ENCODE results near the gene GBA2.

GBA2 gene

DNA sequence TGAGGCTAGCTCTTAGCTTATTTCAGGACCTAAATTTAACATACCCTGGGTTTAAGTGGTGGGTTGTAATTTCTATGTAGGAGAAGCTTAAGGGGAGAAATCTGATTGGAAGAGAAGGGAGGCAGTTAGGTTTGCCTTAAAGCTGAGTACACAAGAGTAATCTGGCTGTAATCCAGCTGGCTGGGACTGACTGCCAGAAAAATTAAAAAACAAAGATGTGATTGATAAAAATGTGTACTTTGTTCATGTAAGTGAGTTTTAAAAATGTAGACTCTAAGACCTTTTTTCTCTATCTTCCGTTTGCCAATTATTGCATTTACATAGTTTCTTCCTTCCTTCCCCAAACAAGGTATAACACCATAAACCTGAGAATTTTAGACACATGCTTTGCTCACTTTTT, 22.5 kb upstream of the GBA2 start:
- Mint-ChIP-seq H3K27ac (no peak overlapping the region), H3K36me3 (ENCODE audit: low read depth) (no peaks in the 10 kb centered on the region), H3K4me1 (peaks cover 23% of the 10 kb centered on the region), H3K27me3 (ENCODE audit: low read depth, poor library complexity) (no peaks in the 10 kb centered on the region), H3K9me3 (no peaks in the 10 kb centered on the region), H3K4me3 (no peak overlapping the region)
- no peak for TF ChIP-seq CTCF (IDR thresholded peaks at IDR 0.05)
- DNase-seq: no peak

- no peak for TF ChIP-seq CTCF (IDR thresholded peaks at IDR 0.05)
- no peak overlapping the region for H3K27ac Mint-ChIP-seq
Observed at GRCh38 chr9:35771075-35771433, 22.0 kb upstream of the GBA2 start.

GRCh38 chr9:35769763-35770162, 20.7 kb upstream of the GBA2 start:
- no peak overlapping the region for H3K27ac Mint-ChIP-seq
- no peak overlapping the region for H3K4me3 Mint-ChIP-seq
- no peaks in the 10 kb centered on the region for H3K36me3 Mint-ChIP-seq (ENCODE audit: low read depth)
- DNase-seq: no peak
- TF ChIP-seq CTCF (IDR thresholded peaks at IDR 0.05): no peak
- no peaks in the 10 kb centered on the region for H3K9me3 Mint-ChIP-seq
- H3K4me1 Mint-ChIP-seq: peaks cover 7% of the 10 kb centered on the region
- H3K27me3 Mint-ChIP-seq (ENCODE audit: low read depth, poor library complexity): no peaks in the 10 kb centered on the region

More at GRCh38 chr9:35771075-35771433, 22.0 kb upstream of the GBA2 start:
- H3K9me3 Mint-ChIP-seq: no peaks in the 10 kb centered on the region
- no peaks in the 10 kb centered on the region for H3K36me3 Mint-ChIP-seq (ENCODE audit: low read depth)
- DNase-seq: no peak
- H3K4me3 Mint-ChIP-seq: no peak overlapping the region
- H3K27me3 Mint-ChIP-seq (ENCODE audit: low read depth, poor library complexity): no peaks in the 10 kb centered on the region
- H3K4me1 Mint-ChIP-seq: peaks cover 20% of the 10 kb centered on the region

GRCh38 chr9:35767458-35767857, 18.4 kb upstream of the GBA2 start:
- H3K9me3 Mint-ChIP-seq: no peaks in the 10 kb centered on the region
- H3K27me3 Mint-ChIP-seq (ENCODE audit: low read depth, poor library complexity): peaks cover 4% of the 10 kb centered on the region
- H3K4me1 Mint-ChIP-seq: no peaks in the 10 kb centered on the region
- no peak overlapping the region for H3K27ac Mint-ChIP-seq
- no peak for TF ChIP-seq CTCF (IDR thresholded peaks at IDR 0.05)
- no peak for DNase-seq
- H3K4me3 Mint-ChIP-seq: no peak overlapping the region
- peaks cover 9% of the 10 kb centered on the region for H3K36me3 Mint-ChIP-seq (ENCODE audit: low read depth)

DNA sequence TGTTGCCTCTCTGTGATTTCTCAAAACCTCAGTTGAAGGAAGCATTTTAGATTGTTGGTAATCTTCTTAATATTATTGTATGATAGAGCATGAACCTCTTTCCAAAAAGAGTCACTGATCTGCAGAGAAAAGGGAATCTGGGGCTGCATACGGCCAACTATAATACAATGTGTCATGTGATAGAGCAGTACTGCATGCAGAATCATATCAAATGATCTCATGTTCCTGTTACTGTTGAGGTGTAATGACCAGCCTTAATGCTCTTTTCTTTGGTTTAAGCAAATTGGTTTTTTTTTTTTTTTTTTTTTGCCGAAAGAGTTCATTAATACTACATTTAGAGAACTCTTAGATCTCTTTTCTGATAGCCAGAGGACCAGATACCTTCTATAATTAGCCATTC, 18.0 kb upstream of the GBA2 start:
- Mint-ChIP-seq H3K9me3 (no peaks in the 10 kb centered on the region), H3K36me3 (ENCODE audit: low read depth) (peaks cover 9% of the 10 kb centered on the region), H3K27me3 (ENCODE audit: low read depth, poor library complexity) (peaks cover 4% of the 10 kb centered on the region), H3K4me3 (no peak overlapping the region), H3K27ac (no peak overlapping the region), H3K4me1 (no peaks in the 10 kb centered on the region)
- DNase-seq: no peak
- no peak for TF ChIP-seq CTCF (IDR thresholded peaks at IDR 0.05)

DNA sequence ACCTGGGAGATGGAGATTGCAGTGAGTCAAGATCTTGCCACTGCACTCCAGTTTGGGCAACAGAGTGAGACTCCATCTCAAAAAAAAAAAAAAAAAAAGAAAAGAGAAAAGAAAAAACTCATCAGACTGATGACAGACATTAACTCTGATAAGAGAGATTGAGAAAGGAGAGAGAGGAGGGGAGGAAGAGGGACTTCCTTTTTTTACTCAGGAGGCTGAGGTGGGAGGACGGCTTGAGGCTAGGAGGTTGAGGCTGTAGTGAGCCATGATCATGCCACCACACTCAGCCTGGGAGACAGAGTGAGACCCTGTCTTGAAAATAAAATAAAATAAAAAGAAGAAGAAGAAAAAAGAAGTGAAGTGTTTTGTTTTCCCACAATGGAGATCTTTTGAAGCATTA, 14.8 kb upstream of the GBA2 start:
- peaks cover 9% of the 10 kb centered on the region for H3K36me3 Mint-ChIP-seq (ENCODE audit: low read depth)
- no peaks in the 10 kb centered on the region for H3K9me3 Mint-ChIP-seq
- H3K4me3 Mint-ChIP-seq: no peak overlapping the region
- no peak for TF ChIP-seq CTCF (IDR thresholded peaks at IDR 0.05)
- H3K27ac Mint-ChIP-seq: no peak overlapping the region
- peaks cover 7% of the 10 kb centered on the region for H3K27me3 Mint-ChIP-seq (ENCODE audit: low read depth, poor library complexity)
- H3K4me1 Mint-ChIP-seq: peaks cover 21% of the 10 kb centered on the region
- DNase-seq: no peak

Data from nephron progenitor cell (in vitro differentiated cells).